Articular chondrocyte of knee joint (primary cell): ENCODE measurements around the gene CAVIN4. TPM values are rescaled to one million over a fixed set of nuclear protein-coding genes. Genes with fewer than 3 reads are reported as not detected.

ENCODE experiments used
- total RNA-seq: library from RNA; depleted of rRNA; stranded (reverse); fragments of >200 nt; gene quantifications from 2 replicates; pipeline ENCODE4 v1.2.3, GENCODE V29; 2012

CAVIN4 gene
- 0.76 and 0.91 TPM in 2 replicates for total RNA-seq

GRCh38 chr9:100577776-100578448, at the start of gene CAVIN4:
Gene CAVIN4 (plus strand): TSS chr9:100578079. CDS start chr9:100578144, 65 bp downstream.

Other genes with a start within 250 kb of the CAVIN4 start
- gene TEX10, start 225.1 kb upstream of the CAVIN4 start, total RNA-seq: 29.7 and 31.5 TPM in 2 replicates
- gene MSANTD3, start 150.9 kb upstream of the CAVIN4 start, total RNA-seq: 66.2 and 68.7 TPM in 2 replicates
- 0.26 and 0.32 TPM in 2 replicates for gene TMEFF1, start 104.9 kb upstream of the CAVIN4 start, total RNA-seq